DOHH2 (cell line): Measurements from ENCODE around the gene FNDC11.
A peak's percentile ranks its signal among the peaks of the same experiment; 100 is the strongest.

Experiments used
- H3F3A ChIP-seq: fragments of 200-600 bp; sonication (generic), shearing (Covaris generic); 2 replicates; pipeline ENCODE4 v1.6.0; 2016; ENCODE audit warnings: antibody characterized with exemption, mild to moderate bottlenecking; ENCODE audit not compliant: control insufficient read depth, insufficient read depth
- H3K27ac ChIP-seq: fragments of 200-600 bp; sonication (generic); 2 replicates; pipeline ENCODE4 v1.5.1; 2014; ENCODE audit warnings: low read depth, mild to moderate bottlenecking, low read length, moderate library complexity
- H3K27me3 ChIP-seq: fragments of 200-600 bp; sonication (generic); 2 replicates; pipeline ENCODE4 v1.6.1; 2014; ENCODE audit warnings: mild to moderate bottlenecking, low read length, mixed read lengths; ENCODE audit not compliant: control insufficient read depth
- H3K36me3 ChIP-seq: fragments of 200-600 bp; sonication (generic); 2 replicates; pipeline ENCODE4 v1.6.1; 2014; ENCODE audit warnings: mild to moderate bottlenecking, low read length, moderate library complexity, mixed read lengths; ENCODE audit not compliant: control insufficient read depth
- H3K4me1 ChIP-seq: fragments of 200-600 bp; sonication (generic); 2 replicates; pipeline ENCODE4 v1.6.1; 2014; ENCODE audit warnings: mild to moderate bottlenecking, low read length, mixed read lengths; ENCODE audit not compliant: control insufficient read depth
- H3K4me2 ChIP-seq: fragments of 200-600 bp; sonication (generic); 2 replicates; pipeline ENCODE4 v1.6.0; 2014; ENCODE audit warnings: mild to moderate bottlenecking, low read length, moderate library complexity
- H3K4me3 ChIP-seq: fragments of 200-600 bp; sonication (generic); 2 replicates; pipeline ENCODE4 v1.5.1; 2014; ENCODE audit warnings: mild to moderate bottlenecking, low read length, mixed read lengths
- H3K79me2 ChIP-seq: fragments of 200-600 bp; sonication (generic); 2 replicates; pipeline ENCODE4 v1.6.1; 2014; ENCODE audit warnings: mild to moderate bottlenecking, low read length, mixed read lengths; ENCODE audit not compliant: control insufficient read depth
- H3K9me2 ChIP-seq: fragments of 200-600 bp; sonication (generic); replicated peaks from 2 replicates; pipeline ENCODE4 v1.6.1; 2014; ENCODE audit warnings: mild to moderate bottlenecking, low read length, mixed read lengths; ENCODE audit not compliant: control insufficient read depth
- H3K9me3 ChIP-seq: fragments of 200-600 bp; sonication (generic); 2 replicates; pipeline ENCODE4 v1.6.1; 2014; ENCODE audit warnings: antibody characterized with exemption, low read length, mixed read lengths; ENCODE audit not compliant: control insufficient read depth, insufficient read depth
- H4K20me1 ChIP-seq: fragments of 200-600 bp; sonication (generic); 2 replicates; pipeline ENCODE4 v1.6.0; 2014; ENCODE audit warnings: low read depth, mild to moderate bottlenecking, antibody characterized with exemption, low read length, moderate library complexity; ENCODE audit not compliant: control insufficient read depth, insufficient read depth
- CTCF ChIP-seq: fragments of 200-600 bp; sonication (generic); IDR thresholded peaks from one replicate; pipeline ENCODE4 v1.5.1; 2014; ENCODE audit warnings: antibody characterized with exemption, mild to moderate bottlenecking, low read depth, low read length; ENCODE audit not compliant: poor library complexity, severe bottlenecking
- EZH2phosphoT487 ChIP-seq: fragments of 200-600 bp; sonication (generic); IDR thresholded peaks from 2 replicates; pipeline ENCODE4 v1.6.1; 2017; ENCODE audit warnings: borderline replicate concordance, mild to moderate bottlenecking, antibody characterized with exemption, low read length, moderate library complexity, mixed read lengths

FNDC11 gene

GRCh38 chr20:63537525-63538203 is 16.3 kb upstream of the FNDC11 start:
- H3F3A ChIP-seq = no peaks in the 10 kb centered on the region
- H3K9me2 ChIP-seq = no peaks in the 10 kb centered on the region
- no peaks in the 10 kb centered on the region for H3K9me3 ChIP-seq
- peak overlapping the region; percentile 95 for H3K4me2 ChIP-seq
- H3K79me2 ChIP-seq = no peaks in the 10 kb centered on the region
- H3K27ac ChIP-seq = peak overlapping the region; percentile 36
- H3K4me3 ChIP-seq = peak overlapping the region; percentile 73
- no peaks in the 10 kb centered on the region for H4K20me1 ChIP-seq
- peaks cover 25% of the 10 kb centered on the region for H3K4me1 ChIP-seq
- no peaks in the 10 kb centered on the region for H3K36me3 ChIP-seq
- no peaks in the 10 kb centered on the region for H3K27me3 ChIP-seq
- TF ChIP-seq EZH2phosphoT487 (no peak), CTCF (peak; percentile 94)

- peak overlapping the region; percentile 95 for H3K4me2 ChIP-seq
- peaks cover 25% of the 10 kb centered on the region for H3K4me1 ChIP-seq
- H3K9me2 ChIP-seq = no peaks in the 10 kb centered on the region
- H3K27me3 ChIP-seq = peaks cover under 1% of the 10 kb centered on the region; the same call in 1 of the 2 replicates
- H3K27ac ChIP-seq = no peak overlapping the region
- H3F3A ChIP-seq = no peaks in the 10 kb centered on the region
- no peaks in the 10 kb centered on the region for H3K9me3 ChIP-seq
- TF ChIP-seq EZH2phosphoT487 = no peak
- TF ChIP-seq CTCF = no peak
- H3K36me3 ChIP-seq = no peaks in the 10 kb centered on the region
- no peaks in the 10 kb centered on the region for H3K79me2 ChIP-seq
- no peaks in the 10 kb centered on the region for H4K20me1 ChIP-seq
- H3K4me3 ChIP-seq = peak overlapping the region; percentile 73
Measured at GRCh38 chr20:63538204-63539091, 15.5 kb upstream of the FNDC11 start.

GRCh38 chr20:63539092-63539430 is 14.9 kb upstream of the FNDC11 start:
- H3K27ac ChIP-seq = no peak overlapping the region
- no peaks in the 10 kb centered on the region for H3K79me2 ChIP-seq
- H4K20me1 ChIP-seq = no peaks in the 10 kb centered on the region
- H3K27me3 ChIP-seq = peaks cover 6% of the 10 kb centered on the region
- no peaks in the 10 kb centered on the region for H3F3A ChIP-seq
- H3K9me3 ChIP-seq = no peaks in the 10 kb centered on the region
- H3K4me1 ChIP-seq = peaks cover 25% of the 10 kb centered on the region
- no peaks in the 10 kb centered on the region for H3K9me2 ChIP-seq
- no peak overlapping the region for H3K4me3 ChIP-seq
- no peak overlapping the region for H3K4me2 ChIP-seq
- TF ChIP-seq CTCF (no peak), EZH2phosphoT487 (no peak)
- H3K36me3 ChIP-seq = no peaks in the 10 kb centered on the region
